GM23248 (cell line): ENCODE data around the gene EHD4.

Source experiments
- EZH2 ChIP-seq: fragments of 200-600 bp; sonication (generic); IDR thresholded peaks from 2 replicates; pipeline ENCODE4 v1.6.1; 2018; ENCODE audit warnings: antibody characterized with exemption, mild to moderate bottlenecking; ENCODE audit not compliant: insufficient read depth, poor library complexity, severe bottlenecking
- EZH2phosphoT487 ChIP-seq: fragments of 200-600 bp; sonication (generic); IDR thresholded peaks from 2 replicates; pipeline ENCODE4 v1.6.1; 2018; ENCODE audit warnings: antibody characterized with exemption, moderate library complexity, mild to moderate bottlenecking, low read depth; ENCODE audit not compliant: insufficient read depth

DNA sequence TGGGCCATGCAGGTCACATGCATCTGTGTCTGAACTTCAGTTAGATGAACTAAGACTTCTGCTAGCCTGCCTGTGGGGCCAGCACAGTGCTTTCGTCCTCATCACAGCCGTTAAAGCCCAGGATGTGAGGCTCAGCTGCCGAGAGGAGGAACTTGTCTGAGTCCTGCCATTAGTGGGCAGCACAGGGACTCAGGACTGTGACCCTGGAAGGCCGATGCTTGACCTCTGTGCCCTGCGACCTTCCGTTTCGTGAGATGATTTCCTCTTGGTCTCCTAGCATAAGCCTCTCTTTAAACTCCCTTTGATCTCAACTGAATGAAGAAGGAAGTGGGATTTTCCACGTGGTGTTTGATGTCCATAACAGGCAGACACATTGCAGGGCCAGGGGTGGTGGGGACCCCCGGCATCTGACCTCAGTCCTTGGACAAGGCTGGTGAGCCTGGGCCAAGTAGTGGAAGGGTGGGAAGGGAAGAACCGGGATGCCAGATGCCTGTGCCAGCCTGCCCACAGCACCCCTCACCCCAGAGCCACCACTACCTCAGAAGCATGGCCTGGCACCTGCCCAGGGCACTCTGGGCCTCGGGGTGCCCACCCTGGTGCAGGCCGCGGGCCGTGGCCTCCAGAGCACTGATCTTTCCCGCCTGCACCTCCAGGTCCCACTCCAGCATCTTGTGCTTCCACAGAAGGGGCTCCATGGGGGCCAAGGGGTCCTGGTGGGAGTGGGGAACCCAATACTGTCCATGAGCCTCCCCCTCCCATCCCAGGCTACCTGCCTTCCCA is 112.1 kb downstream of the EHD4 start:
- TF ChIP-seq EZH2phosphoT487 (no peak), EZH2 (no peak)
